ENCODE measurements around the gene HLA-E. TPM values are rescaled to one million over a fixed set of nuclear protein-coding genes. Genes with fewer than 3 reads are reported as not detected.
"Not testable (repeated sequence)": the region's sequence is repeated elsewhere in the genome, so short reads cannot be mapped to it uniquely, and the experiment has no call there.

HLA-E gene
- total RNA-seq, 1 donor from 2014 or later = 94.9 TPM

DNA sequence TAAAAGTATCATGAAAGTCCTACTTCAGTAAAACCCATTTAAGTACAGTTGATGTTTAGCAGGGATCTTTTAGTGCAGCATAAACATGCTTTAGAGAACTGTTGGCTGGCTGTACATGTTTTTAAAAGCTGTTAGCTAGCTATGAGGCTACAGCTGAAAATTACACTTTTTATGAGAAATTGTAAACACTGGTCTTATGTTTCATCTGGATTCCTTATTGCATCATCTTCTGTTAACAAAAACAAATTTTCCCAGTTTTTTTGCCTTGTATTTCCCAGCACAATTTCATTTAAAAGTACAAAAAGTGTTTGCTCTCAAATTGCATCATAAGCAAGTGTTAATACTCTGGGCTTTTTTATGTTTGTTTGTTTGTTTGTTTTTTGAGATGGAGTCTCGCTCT lies 18.3 kb upstream of the HLA-E start:
- H2AFZ ChIP-seq (ENCODE audit: low read depth, low read length) = no peak overlapping the region
- DNase-seq (ENCODE audit: low read depth) = no peak
- no peak overlapping the region for H3K9ac ChIP-seq (ENCODE audit: low read length)
- Mint-ChIP-seq H3K27me3 (ENCODE audit: low read depth, unreplicated experiment) (peaks cover 59% of the 10 kb centered on the region), H3K9me3 (ENCODE audit: unreplicated experiment) (peaks cover 9% of the 10 kb centered on the region), H3K36me3 (ENCODE audit: low read depth, unreplicated experiment) (peaks cover 3% of the 10 kb centered on the region), H3K4me1 (ENCODE audit: low read depth, unreplicated experiment) (no peaks in the 10 kb centered on the region), H3K4me3 (ENCODE audit: unreplicated experiment) (no peak overlapping the region), H3K27ac (ENCODE audit: unreplicated experiment) (no peak overlapping the region)
- H3K4me2 ChIP-seq (ENCODE audit: low read length) = no peak overlapping the region
- H3K79me2 ChIP-seq (ENCODE audit: insufficient read depth, low read length) = no peaks in the 10 kb centered on the region
- H3K27ac ChIP-seq (ENCODE audit: low read depth, low read length) = no peak overlapping the region
- H3K4me3 ChIP-seq (ENCODE audit: insufficient read depth, low read depth, low read length) = no peak overlapping the region
- H4K20me1 ChIP-seq (ENCODE audit: insufficient read depth, low read length) = peaks cover 4% of the 10 kb centered on the region
- H3K27me3 ChIP-seq (ENCODE audit: insufficient read depth, low read length) = peaks cover 49% of the 10 kb centered on the region
- peaks cover 6% of the 10 kb centered on the region for H3K9me3 ChIP-seq (ENCODE audit: insufficient read depth, low read depth, low read length)
- FAIRE-seq = no peak
- no peaks in the 10 kb centered on the region for H3K36me3 ChIP-seq (ENCODE audit: insufficient read depth, low read length)
- H3K4me1 ChIP-seq (ENCODE audit: insufficient read depth, low read length) = peaks cover 11% of the 10 kb centered on the region
- TF ChIP-seq EZH2 (IDR thresholded peaks at IDR 0.05; ENCODE audit: insufficient read depth, low read length) (no peak), CTCF (IDR thresholded peaks at IDR 0.05; ENCODE audit: insufficient read depth, low read depth, low read length) (no peak)

DNA sequence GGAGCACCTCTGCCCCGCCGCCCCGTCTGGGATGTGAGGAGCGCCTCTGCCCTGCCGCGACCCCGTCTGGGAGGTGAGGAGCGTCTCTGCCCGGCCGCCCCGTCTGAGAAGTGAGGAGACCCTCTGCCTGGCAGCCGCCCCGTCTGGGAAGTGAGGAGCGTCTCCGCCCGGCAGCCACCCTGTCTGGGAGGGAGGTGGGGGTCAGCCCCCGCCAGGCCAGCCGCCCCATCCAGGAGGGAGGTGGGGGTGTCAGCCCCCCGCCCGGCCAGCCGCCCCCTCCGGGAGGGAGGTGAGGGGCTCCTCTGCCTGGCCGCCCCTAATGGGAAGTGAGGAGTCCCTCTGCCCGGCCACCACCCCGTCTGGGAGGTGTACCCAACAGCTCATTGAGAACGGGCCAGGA lies 14.2 kb upstream of the HLA-E start:
- H3K4me1 Mint-ChIP-seq (ENCODE audit: low read depth, unreplicated experiment); H3K36me3 ChIP-seq (ENCODE audit: insufficient read depth, low read length); H4K20me1 ChIP-seq (ENCODE audit: insufficient read depth, low read length); H2AFZ ChIP-seq (ENCODE audit: low read depth, low read length); H3K79me2 ChIP-seq (ENCODE audit: insufficient read depth, low read length); H3K27ac Mint-ChIP-seq (ENCODE audit: unreplicated experiment); H3K4me1 ChIP-seq (ENCODE audit: insufficient read depth, low read length); H3K4me3 Mint-ChIP-seq (ENCODE audit: unreplicated experiment); H3K9ac ChIP-seq (ENCODE audit: low read length); H3K4me3 ChIP-seq (ENCODE audit: insufficient read depth, low read depth, low read length); H3K4me2 ChIP-seq (ENCODE audit: low read length); FAIRE-seq; H3K9me3 ChIP-seq (ENCODE audit: insufficient read depth, low read depth, low read length); H3K27ac ChIP-seq (ENCODE audit: low read depth, low read length); DNase-seq (ENCODE audit: low read depth); H3K36me3 Mint-ChIP-seq (ENCODE audit: low read depth, unreplicated experiment): not testable (repeated sequence)
- H3K27me3 Mint-ChIP-seq (ENCODE audit: low read depth, unreplicated experiment) = peaks cover 58% of the 10 kb centered on the region
- peaks cover 33% of the 10 kb centered on the region for H3K27me3 ChIP-seq (ENCODE audit: insufficient read depth, low read length)
- peaks cover 11% of the 10 kb centered on the region for H3K9me3 Mint-ChIP-seq (ENCODE audit: unreplicated experiment)

GRCh38 chr6:30480536-30481156 lies 8.7 kb upstream of the HLA-E start:
- Histone ChIP-seq H2AFZ (ENCODE audit: low read depth, low read length) (no peak overlapping the region), H3K4me3 (ENCODE audit: insufficient read depth, low read depth, low read length) (no peak overlapping the region), H3K9me3 (ENCODE audit: insufficient read depth, low read depth, low read length) (no peaks in the 10 kb centered on the region), H3K27ac (ENCODE audit: low read depth, low read length) (no peak overlapping the region), H3K4me1 (ENCODE audit: insufficient read depth, low read length) (no peaks in the 10 kb centered on the region), H4K20me1 (ENCODE audit: insufficient read depth, low read length) (no peaks in the 10 kb centered on the region), H3K27me3 (ENCODE audit: insufficient read depth, low read length) (peaks cover 54% of the 10 kb centered on the region), H3K79me2 (ENCODE audit: insufficient read depth, low read length) (no peaks in the 10 kb centered on the region), H3K4me2 (ENCODE audit: low read length) (no peak overlapping the region), H3K9ac (ENCODE audit: low read length) (no peak overlapping the region), H3K36me3 (ENCODE audit: insufficient read depth, low read length) (no peaks in the 10 kb centered on the region)
- TF ChIP-seq EZH2 (IDR thresholded peaks at IDR 0.05; ENCODE audit: insufficient read depth, low read length) (no peak), CTCF (IDR thresholded peaks at IDR 0.05; ENCODE audit: insufficient read depth, low read depth, low read length) (no peak)
- H3K27me3 Mint-ChIP-seq (ENCODE audit: low read depth, unreplicated experiment) = peaks cover 57% of the 10 kb centered on the region
- H3K4me3 Mint-ChIP-seq (ENCODE audit: unreplicated experiment) = no peak overlapping the region
- FAIRE-seq (no peak), DNase-seq (ENCODE audit: low read depth) (no peak)
- H3K36me3 Mint-ChIP-seq (ENCODE audit: low read depth, unreplicated experiment) = no peaks in the 10 kb centered on the region
- peaks cover 8% of the 10 kb centered on the region for H3K9me3 Mint-ChIP-seq (ENCODE audit: unreplicated experiment)
- no peak overlapping the region for H3K27ac Mint-ChIP-seq (ENCODE audit: unreplicated experiment)
- no peaks in the 10 kb centered on the region for H3K4me1 Mint-ChIP-seq (ENCODE audit: low read depth, unreplicated experiment)

Measured in astrocyte (in vitro differentiated cells and primary cell).